ENCODE measurements around the gene CERK.
"Not testable (repeated sequence)": the region's sequence is repeated elsewhere in the genome, so short reads cannot be mapped to it uniquely, and the experiment has no call there.

Gene CERK

DNA sequence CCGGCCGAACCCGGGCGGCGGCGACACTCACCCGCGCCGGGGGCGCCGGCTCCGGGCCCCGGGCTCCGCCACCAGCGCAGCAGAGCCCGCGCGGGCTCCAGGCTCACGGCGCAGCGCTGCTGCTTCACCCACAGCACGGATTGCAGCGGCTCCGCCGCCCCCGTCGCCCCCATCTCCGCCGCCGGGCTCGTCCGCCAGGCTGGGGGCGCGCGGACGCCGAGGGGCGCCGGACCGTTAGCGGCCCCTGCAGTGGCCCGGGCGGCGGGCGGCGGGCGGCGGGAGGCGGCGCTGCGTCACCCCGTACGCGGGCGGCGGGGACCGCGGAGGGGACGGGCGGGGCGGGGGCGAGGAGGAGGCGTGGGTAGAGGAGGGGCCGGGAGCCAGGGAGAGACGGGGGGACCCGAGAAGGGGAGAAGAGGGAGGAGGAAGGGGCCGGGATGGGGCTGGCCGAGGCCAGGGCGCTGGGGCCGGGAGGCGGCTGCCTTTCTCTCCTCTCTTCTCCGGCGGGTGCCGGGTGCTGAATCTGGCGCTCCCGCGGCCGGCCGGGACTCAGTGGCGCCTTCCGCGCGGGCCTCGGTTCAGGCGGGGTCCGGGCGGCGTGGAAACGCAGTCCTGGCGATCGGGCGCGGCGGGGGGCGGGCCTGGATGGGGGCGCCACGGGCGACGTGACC lies at the start of gene CERK:
CERK (minus strand) TSS at position 277 of the 671 bp plus-strand sequence; CDS start at position 173, 104 bp downstream.
- DNase-seq = peak; percentile 55

- DNase-seq = no peak
Measured at GRCh38 chr22:46783721-46784120, 45.7 kb upstream of the CERK start.

GRCh38 chr22:46782200-46782599 lies 44.1 kb upstream of the CERK start:
- DNase-seq = not testable (repeated sequence)

DNA sequence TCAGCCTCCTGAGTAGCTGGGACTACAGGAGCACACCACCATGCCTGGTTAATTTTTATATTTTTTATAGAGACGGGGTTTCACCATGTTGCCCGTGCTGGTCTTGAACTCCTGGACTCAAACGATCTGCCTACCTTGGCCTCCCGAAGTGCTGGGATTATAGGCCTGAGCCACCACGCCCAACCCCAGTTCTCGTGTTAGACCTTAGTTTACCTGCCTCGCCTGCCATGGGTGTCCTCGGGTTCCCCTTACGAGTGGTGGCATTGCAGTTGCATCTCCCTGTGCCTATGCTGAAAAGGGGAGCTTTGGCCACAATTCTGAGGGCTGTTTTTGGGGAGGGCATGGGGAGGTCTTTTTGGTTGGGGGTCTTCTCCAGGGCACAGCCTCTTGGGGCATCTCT lies 43.2 kb upstream of the CERK start:
- no peak for DNase-seq

DNA sequence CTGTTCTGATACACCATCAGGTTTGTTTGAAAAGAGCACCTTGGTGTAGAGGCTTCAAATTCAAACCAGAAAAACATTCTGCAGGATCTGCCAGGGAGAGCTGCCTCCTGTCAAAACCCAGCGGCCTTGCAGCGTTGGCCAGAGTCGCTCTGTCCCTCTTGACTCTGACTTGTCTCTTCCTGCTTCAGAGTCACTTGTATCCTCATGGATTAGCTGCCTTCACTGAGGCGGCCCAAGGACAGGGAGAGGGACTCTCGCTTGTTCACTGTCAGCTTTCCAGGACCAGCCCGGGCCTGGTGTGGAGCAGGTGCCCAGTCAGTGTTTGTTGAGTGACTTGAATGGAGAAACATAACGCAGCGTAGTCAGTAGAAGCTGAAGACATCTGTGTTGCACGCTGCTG lies 42.4 kb upstream of the CERK start:
- DNase-seq = no peak

GRCh38 chr22:46779651-46780050 lies 41.6 kb upstream of the CERK start:
- DNase-seq = no peak

DNA sequence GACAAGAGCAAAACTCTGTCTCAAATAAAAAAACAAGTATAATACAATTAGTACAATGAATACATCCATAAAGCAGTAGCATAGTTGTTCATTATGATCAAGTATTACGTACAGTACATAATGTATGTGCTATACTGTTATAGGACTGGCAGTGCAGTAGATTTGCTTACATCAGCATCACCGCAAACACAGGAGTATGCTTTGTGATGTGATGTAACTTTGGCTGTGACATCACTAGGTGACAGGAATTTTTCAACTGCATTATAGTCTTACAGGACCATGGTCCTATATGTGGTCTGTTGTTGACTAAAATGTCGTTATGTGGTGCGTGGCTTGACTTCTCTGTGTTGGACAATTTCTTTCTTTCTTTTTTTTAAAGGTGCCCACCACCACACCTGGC lies 41.0 kb upstream of the CERK start:
- no peak for DNase-seq

DNA sequence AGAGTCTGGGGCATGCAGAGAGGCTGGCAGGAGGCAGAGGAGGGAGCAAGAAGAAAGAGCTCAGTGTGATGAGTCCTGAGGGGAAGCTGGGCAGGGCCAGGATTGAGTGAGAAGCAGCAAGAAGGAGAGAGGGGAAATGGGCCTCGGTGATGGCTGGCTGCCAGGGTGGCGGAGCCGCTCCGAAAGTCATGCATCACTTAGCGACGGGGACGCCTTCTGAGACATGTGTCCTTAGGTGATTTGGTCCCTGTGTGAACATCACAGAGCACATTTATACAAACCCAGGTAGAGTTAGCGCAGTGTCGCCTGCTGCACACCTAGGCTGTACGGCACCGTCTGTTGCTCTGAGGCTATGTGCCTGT lies 39.5 kb upstream of the CERK start:
- DNase-seq = no peak

- DNase-seq = no peak
Measured at GRCh38 chr22:46776876-46777608, 39.0 kb upstream of the CERK start.

- DNase-seq = no peak
Measured at GRCh38 chr22:46775850-46776826, 38.1 kb upstream of the CERK start.

DNA sequence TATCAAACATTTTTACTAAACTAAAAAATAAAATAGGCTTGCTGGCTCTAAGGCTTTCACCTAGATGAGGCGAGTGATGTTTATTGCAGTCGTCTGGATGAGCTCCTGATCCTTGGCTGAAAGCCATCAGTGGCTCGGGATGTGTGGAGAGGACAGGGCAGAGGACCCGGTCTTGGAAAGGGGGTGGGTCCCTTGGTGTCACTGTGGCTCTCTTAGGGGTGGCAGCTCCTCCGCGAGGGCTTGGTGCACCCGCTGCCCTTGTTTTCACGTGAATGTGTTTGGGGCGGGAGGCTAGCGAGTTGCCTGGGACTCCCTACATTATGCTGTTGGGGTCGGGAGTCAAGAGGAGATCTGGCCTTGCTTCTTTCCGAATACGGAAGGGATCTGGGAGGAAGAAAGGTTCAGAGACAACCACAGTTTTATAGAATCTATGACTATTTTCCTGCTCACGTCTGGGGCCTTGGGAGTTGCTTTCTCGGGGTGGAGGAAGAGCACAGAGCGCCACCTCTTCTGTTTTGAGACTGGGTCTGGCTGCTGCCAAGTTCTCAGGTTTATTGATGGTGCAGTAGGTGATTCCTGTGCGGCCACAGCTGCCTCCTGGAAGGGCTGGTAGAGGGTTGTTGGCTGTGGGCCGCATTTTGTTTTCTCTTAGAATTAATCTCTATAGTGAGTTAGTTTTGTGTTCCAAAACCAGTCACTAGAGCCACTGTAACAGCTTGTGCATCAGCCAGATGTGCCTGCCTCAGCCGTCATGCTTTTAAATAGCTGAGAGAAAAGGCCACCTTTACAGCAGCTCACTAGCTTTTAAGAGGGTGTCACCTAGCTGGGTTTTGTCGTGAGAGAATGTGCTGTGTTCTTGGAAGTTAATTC lies 37.2 kb upstream of the CERK start:
- no peak for DNase-seq

DNA sequence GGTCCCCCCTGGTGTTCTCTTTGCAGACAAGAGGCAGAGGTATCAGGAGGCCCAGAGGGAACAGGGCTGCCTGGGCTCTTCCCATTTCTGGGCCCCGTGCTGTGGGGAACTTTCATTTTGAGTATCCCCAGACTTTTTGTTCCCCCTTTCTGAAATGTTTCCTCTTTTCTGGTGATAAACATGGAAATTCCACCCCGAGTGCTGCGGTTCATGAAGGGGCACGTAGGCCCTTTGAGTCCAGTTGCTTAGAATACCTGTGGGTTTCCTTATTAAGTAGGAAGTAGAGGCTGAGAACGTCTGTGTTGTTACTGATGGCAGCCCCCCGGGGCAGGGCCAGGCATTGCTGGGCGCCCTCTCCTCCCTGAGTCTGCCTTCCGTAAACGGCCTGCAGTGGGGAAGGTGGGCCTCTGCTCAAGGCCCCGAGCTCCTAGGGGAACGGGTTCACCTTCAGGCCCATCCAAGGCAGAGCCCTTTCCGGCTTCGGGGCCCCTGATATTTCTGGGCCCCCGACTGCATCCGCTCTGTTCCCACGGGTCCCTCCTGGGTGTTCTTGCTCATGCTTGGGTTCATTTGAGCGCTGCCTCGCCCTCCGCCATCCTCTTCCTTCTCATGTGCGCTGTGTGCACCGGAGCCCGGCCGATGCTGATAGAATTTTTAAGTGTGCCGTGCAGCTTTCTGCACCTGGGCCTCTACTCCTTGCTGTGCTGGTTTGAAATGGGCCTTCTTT lies 36.4 kb upstream of the CERK start:
- no peak for DNase-seq

- no peak for DNase-seq
Measured at GRCh38 chr22:46773076-46773475, 35.0 kb upstream of the CERK start.

DNA sequence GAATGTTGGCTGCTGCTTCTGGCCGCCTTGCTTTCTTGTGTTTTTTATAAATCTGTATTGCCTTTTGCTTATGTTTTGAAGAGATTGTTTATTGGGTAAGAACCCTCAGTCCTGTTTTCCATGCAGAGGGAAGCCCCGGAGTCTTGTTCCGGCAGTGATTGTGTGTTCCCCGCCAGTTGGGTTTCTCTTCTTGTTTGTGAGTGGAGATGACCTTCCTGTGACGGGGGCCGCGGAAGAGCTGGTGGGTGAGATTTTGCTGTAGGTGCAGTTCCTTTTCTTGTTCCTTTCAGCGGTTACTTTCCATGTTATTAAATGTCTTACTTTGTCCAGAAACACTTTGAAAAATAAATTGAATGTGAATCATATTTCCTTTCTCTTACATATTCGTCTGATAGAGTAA lies 32.7 kb upstream of the CERK start:
- no peak for DNase-seq

- DNase-seq = no peak
Measured at GRCh38 chr22:46770151-46770641, 32.1 kb upstream of the CERK start.

- DNase-seq = no peak
Measured at GRCh38 chr22:46769706-46770105, 31.7 kb upstream of the CERK start.

GRCh38 chr22:46769191-46769675 lies 31.2 kb upstream of the CERK start:
- peak; percentile 87 for DNase-seq

GRCh38 chr22:46767249-46767985 lies 29.4 kb upstream of the CERK start:
- peak; percentile 69 for DNase-seq

DNA sequence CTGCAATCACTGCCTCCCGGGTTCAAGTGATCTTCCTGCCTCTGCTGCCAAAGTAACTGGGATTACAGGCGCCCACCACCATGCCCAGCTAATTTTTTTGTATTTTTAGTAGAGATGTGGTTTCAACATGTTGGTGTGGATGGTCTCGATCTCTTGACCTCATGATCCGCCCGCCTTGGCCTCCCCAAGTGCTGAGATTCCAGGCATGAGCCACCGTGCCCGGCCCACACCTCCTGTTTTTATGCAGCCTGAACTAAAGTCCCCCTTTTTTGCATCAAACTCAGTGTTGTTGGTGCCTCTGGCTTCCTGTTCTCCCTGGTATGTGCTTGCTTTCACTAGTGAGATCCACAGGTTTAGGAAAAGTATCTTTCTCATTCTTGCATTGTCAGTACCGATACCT lies 28.6 kb upstream of the CERK start:
- no peak for DNase-seq

GRCh38 chr22:46764779-46765485 lies 26.9 kb upstream of the CERK start:
- DNase-seq = no peak

Data from SHP77 treated with DMSO at 0.1 percent for 48 hours (cell line).